Keratinocyte (primary cell): Measurements from ENCODE around the gene SZT2. TPM values are rescaled to one million over a fixed set of nuclear protein-coding genes. Genes with fewer than 3 reads are reported as not detected.

Source experiments
- DNase-seq: peaks from one replicate; pipeline ENCODE4 v3.0.0-alpha.2; 2011; ENCODE audit warnings: low read depth, missing footprints, low spot score
- FAIRE-seq: peaks from 2 replicates; lab custom pipeline; 2011; peaks lifted over from hg19 to GRCh38; lab: Jason Lieb, UNC
- H2AFZ ChIP-seq: 2 replicates; pipeline ENCODE4 v1.6.0; 2012; ENCODE audit warnings: low read length, control low read depth, inconsistent platforms; ENCODE audit not compliant: control insufficient read depth
- H3K27ac ChIP-seq: 2 replicates; pipeline ENCODE4 v1.5.1; 2011; ENCODE audit warnings: low read length; ENCODE audit not compliant: control insufficient read depth, insufficient read depth
- H3K27me3 ChIP-seq: 3 replicates; pipeline ENCODE4 v1.6.0; 2011; ENCODE audit warnings: low read length; ENCODE audit not compliant: control insufficient read depth, insufficient read depth; ENCODE audit errors: extremely low read depth
- H3K36me3 ChIP-seq, 2 experiments: 2 replicates in 1 of 2; 3 replicates in 1 of 2; pipeline ENCODE4 v1.5.1; 2011; ENCODE audit warnings: low read length in 2 of 2, mild to moderate bottlenecking in 1 of 2; ENCODE audit not compliant: control insufficient read depth in 2 of 2, insufficient read depth in 2 of 2; ENCODE audit errors: extremely low read depth in 1 of 2
- H3K4me1 ChIP-seq: 3 replicates; pipeline ENCODE4 v1.5.1; 2011; ENCODE audit warnings: low read length; ENCODE audit not compliant: control insufficient read depth, insufficient read depth; ENCODE audit errors: extremely low read depth
- H3K4me2 ChIP-seq: 3 replicates; pipeline ENCODE4 v1.6.0; 2011; ENCODE audit warnings: low read depth, low read length; ENCODE audit not compliant: control insufficient read depth, insufficient read depth; ENCODE audit errors: extremely low read depth
- H3K4me3 ChIP-seq, 3 experiments: fragments of 200-600 bp in 1 of 3; sonication (generic) in 1 of 3; 2 replicates in 2 of 3; 3 replicates in 1 of 3; pipeline ENCODE4 v1.5.1; 2011 to 2016; ENCODE audit warnings: low read length in 3 of 3, mild to moderate bottlenecking in 3 of 3, control low read depth in 2 of 3, inconsistent platforms in 1 of 3, low read depth in 1 of 3, mixed read lengths in 1 of 3, mixed run types in 1 of 3, moderate library complexity in 1 of 3; ENCODE audit not compliant: control insufficient read depth in 2 of 3, insufficient read depth in 2 of 3; ENCODE audit errors: extremely low read depth in 1 of 3
- H3K79me2 ChIP-seq: 2 replicates; pipeline ENCODE4 v1.6.0; 2012; ENCODE audit warnings: low read length; ENCODE audit not compliant: control insufficient read depth, insufficient read depth
- H3K9ac ChIP-seq: 3 replicates; pipeline ENCODE4 v1.6.0; 2011; ENCODE audit warnings: low read length; ENCODE audit not compliant: control insufficient read depth, insufficient read depth; ENCODE audit errors: extremely low read depth
- H3K9me1 ChIP-seq: 3 replicates; pipeline ENCODE4 v1.6.0; 2011; ENCODE audit warnings: low read length; ENCODE audit not compliant: control insufficient read depth, insufficient read depth; ENCODE audit errors: extremely low read depth
- H3K9me3 ChIP-seq: 2 replicates; pipeline ENCODE4 v1.5.1; 2012; ENCODE audit warnings: low read depth, low read length; ENCODE audit not compliant: control insufficient read depth
- H4K20me1 ChIP-seq: 3 replicates; pipeline ENCODE4 v1.6.0; 2011; ENCODE audit warnings: low read length; ENCODE audit not compliant: control insufficient read depth, insufficient read depth; ENCODE audit errors: extremely low read depth
- CTCF ChIP-seq, 3 experiments: IDR thresholded peaks in 1 of 3; conservative IDR thresholded peaks in 1 of 3; optimal IDR thresholded peaks in 1 of 3; 2 replicates in 2 of 3; 3 replicates in 1 of 3; pipeline versions ENCODE3 to v1.5.1; 2011; ENCODE audit warnings: low read length in 3 of 3, mild to moderate bottlenecking in 3 of 3, moderate library complexity in 2 of 3, control low read depth in 1 of 3, inconsistent platforms in 1 of 3; ENCODE audit not compliant: insufficient read depth in 2 of 3; ENCODE audit errors: extremely low read depth in 1 of 3
- EZH2 ChIP-seq: IDR thresholded peaks from one replicate; pipeline ENCODE4 v1.6.1; 2012; ENCODE audit warnings: inconsistent platforms, mild to moderate bottlenecking, low read length, moderate library complexity
- dilution Hi-C: fragments of 300-500 bp; cut with MboI; formaldehyde crosslinking; loops from one replicate; pipeline ENCODE4 v1.7.0; 2020; ENCODE audit warnings: low sequenced_read_pairs; ENCODE audit not compliant: extremely low pct_ligation_motif_present
- polyA plus RNA-seq, 5 experiments: library from polyadenylated mRNA; depleted of rRNA in 3 of 5; stranded (reverse) in 3 of 5; stranded (forward) in 1 of 5; unstranded in 1 of 5; fragments of >200 nt; gene quantifications; 1 replicate in 1 of 5; 2 replicates in 3 of 5; 3 replicates in 1 of 5; pipeline versions ENCODE4 v1.2.1 to v1.2.3, GENCODE V29; 2011 to 2012; ENCODE audit warnings: missing spikeins in 2 of 5, low read depth in 1 of 5, low replicate concordance in 1 of 5

The SZT2 gene
- polyA plus RNA-seq, 1 donor (not counting 4 experiments of a cell fraction or from before 2014, with no cell fraction given): 6.1 TPM

GRCh38 chr1:43422995-43423671 is 33.4 kb downstream of the SZT2 start:
- no peak for TF ChIP-seq EZH2
- TF ChIP-seq CTCF (optimal IDR thresholded peaks at IDR 0.05 in 1 of 3, IDR thresholded peaks at IDR 0.05 in 1 of 3, conservative IDR thresholded peaks at IDR 0.05 in 1 of 3; ENCODE audit: extremely low read depth in 1 of 3, insufficient read depth in 2 of 3, low read length in 3 of 3): no peak
- Histone ChIP-seq H3K4me3 (no peak overlapping the region), H4K20me1 (no peaks in the 10 kb centered on the region), H3K36me3 (peaks cover 65 to 75% of the 10 kb centered on the region in 2 experiments), H3K9me1 (no peaks in the 10 kb centered on the region), H3K4me1 (no peaks in the 10 kb centered on the region), H2AFZ (no peak overlapping the region), H3K27me3 (no peaks in the 10 kb centered on the region), H3K27ac (peak overlapping the region; percentile 81), H3K9me3 (peaks cover 8% of the 10 kb centered on the region), H3K9ac (peak overlapping the region; percentile 34), H3K4me2 (no peak overlapping the region), H3K79me2 (no peaks in the 10 kb centered on the region)
- dilution Hi-C loops: no loop called here
- DNase-seq (no peak), FAIRE-seq (no peak)

GRCh38 chr1:43423672-43424550 is 34.2 kb downstream of the SZT2 start:
- Histone ChIP-seq H3K79me2 (no peaks in the 10 kb centered on the region), H3K4me1 (no peaks in the 10 kb centered on the region), H3K27ac (peak overlapping the region; percentile 81), H3K4me2 (no peak overlapping the region), H3K9me1 (no peaks in the 10 kb centered on the region), H3K9ac (peak overlapping the region; percentile 34), H4K20me1 (no peaks in the 10 kb centered on the region), H3K4me3 (no peak overlapping the region), H3K27me3 (no peaks in the 10 kb centered on the region), H3K36me3 (peaks cover 68 to 81% of the 10 kb centered on the region in 2 experiments), H2AFZ (no peak overlapping the region), H3K9me3 (peaks cover 8% of the 10 kb centered on the region)
- DNase-seq (peak; percentile 100), FAIRE-seq (peak; percentile 90)
- dilution Hi-C loops: no loop called here
- TF ChIP-seq EZH2 (no peak), CTCF (optimal IDR thresholded peaks at IDR 0.05 in 1 of 3, IDR thresholded peaks at IDR 0.05 in 1 of 3, conservative IDR thresholded peaks at IDR 0.05 in 1 of 3; ENCODE audit: extremely low read depth in 1 of 3, insufficient read depth in 2 of 3, low read length in 3 of 3) (no peak)
